GM12801 (cell line): ENCODE data around the gene FAM177B.

Experiments
- TF ChIP-seq, protein P1 (sequence below): IDR thresholded peaks from one replicate; pipeline ENCODE4 v1.5.1; 2011; ENCODE audit warnings: control low read depth; ENCODE audit not compliant: insufficient read length; ENCODE audit errors: extremely low read depth

FAM177B gene

DNA sequence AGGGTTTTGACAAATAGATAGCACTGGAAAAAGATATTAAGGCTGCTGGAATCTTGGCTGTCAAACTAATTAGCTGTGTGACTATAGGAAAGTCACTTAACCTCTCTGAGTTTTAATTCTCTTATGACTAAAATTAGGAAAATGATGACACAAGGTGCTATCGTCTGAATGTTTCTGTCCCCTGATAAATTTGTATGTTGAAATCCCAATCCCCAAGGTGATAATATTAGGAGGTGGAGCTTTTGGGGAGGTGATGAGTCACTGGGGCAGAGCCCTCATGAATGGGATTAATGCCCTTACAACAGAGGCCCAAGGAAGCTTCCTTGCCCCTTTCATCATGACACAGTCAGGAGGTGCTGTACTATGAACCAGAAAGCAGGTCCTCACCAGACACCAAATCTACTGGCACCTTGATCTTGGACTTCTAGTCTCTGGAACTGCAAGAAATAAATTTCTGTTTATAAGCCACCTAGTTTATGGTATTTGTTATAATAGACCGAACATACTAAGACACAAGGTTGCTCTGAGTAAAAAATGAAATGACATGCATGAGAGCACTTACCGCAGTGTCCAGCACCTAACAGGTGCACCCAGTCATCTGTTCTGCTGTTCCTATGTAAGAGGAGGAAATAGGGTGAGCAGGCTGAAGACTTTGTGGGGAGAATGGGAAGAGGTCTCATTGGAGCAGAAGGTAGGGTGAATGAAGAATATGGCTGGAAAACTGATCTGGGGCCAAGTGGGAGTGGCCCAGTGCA lies 51.6 kb downstream of the FAM177B start:
- TF ChIP-seq, protein P1, sequence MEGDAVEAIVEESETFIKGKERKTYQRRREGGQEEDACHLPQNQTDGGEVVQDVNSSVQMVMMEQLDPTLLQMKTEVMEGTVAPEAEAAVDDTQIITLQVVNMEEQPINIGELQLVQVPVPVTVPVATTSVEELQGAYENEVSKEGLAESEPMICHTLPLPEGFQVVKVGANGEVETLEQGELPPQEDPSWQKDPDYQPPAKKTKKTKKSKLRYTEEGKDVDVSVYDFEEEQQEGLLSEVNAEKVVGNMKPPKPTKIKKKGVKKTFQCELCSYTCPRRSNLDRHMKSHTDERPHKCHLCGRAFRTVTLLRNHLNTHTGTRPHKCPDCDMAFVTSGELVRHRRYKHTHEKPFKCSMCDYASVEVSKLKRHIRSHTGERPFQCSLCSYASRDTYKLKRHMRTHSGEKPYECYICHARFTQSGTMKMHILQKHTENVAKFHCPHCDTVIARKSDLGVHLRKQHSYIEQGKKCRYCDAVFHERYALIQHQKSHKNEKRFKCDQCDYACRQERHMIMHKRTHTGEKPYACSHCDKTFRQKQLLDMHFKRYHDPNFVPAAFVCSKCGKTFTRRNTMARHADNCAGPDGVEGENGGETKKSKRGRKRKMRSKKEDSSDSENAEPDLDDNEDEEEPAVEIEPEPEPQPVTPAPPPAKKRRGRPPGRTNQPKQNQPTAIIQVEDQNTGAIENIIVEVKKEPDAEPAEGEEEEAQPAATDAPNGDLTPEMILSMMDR: no peak

DNA sequence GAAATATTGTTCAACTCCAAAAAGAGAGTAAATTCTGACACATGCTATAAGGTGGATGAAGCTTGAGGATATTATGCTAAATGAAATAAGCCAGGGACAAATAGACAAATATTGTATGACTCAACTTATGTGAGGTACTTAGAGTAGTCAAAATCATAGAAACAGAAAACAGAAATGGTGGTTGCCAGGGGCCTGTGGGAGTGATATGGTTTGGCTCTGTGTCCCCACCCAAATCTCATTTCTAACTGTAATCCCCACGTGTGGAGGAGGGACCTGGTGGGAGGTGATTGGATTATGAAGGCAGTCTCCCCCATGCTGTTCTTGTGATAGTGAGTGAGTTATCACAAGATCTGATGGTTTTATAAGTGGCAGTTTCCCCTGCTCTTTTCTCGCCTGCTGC lies 53.1 kb downstream of the FAM177B start:
- TF ChIP-seq, protein P1: no peak

DNA sequence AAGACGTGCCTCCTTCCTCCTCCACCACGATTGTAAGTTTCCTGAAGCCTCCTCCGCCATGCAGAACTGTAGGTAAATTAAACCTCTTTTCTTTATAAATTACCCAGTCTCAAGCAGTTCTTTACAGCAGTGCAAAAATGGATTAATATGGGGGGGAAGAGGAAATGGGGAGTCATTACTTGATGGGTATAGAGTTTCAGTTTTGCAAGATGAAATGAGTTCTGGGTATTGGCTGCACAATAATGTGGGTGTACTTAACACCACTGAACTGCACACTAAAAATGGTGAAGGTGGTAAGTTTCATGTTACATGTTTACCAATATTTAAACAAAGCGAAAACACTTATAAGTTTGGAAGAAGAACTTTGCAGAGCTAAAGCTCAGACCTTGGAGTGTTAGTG lies 53.5 kb downstream of the FAM177B start:
- TF ChIP-seq, protein P1: no peak

DNA sequence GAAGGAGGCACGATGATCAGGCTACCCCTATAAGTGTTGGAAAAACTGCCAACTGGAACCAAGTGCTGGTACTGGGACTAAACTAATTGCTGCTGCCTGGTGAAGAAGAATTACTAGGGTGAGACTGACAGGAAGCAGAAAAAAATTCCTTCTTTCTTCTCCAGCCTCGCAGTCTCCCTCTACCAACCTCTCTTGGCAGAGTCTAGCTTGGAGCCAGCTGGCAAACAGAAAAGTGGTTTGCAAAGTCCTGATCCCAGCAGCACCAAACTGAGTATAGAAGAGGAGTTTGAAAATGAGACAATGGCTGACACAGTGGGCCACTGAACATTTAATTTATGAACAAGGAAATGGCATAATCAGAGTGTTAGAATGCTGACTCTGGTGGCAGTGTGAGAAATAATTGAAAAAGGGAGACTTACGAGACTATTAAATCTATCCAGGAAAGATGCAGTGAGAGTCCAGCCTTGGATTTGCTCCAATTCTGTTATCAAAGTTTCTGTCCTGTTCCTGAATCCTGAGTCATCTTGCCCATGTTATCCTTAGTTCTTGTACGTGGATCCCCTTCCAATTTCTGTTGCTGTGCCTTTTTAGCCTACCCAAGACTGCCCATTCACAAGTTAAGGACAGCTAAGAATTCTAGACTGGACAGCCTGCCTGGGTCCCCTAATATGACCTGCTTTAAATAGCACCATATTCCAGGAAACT lies 54.2 kb downstream of the FAM177B start:
- TF ChIP-seq, protein P1: no peak

DNA sequence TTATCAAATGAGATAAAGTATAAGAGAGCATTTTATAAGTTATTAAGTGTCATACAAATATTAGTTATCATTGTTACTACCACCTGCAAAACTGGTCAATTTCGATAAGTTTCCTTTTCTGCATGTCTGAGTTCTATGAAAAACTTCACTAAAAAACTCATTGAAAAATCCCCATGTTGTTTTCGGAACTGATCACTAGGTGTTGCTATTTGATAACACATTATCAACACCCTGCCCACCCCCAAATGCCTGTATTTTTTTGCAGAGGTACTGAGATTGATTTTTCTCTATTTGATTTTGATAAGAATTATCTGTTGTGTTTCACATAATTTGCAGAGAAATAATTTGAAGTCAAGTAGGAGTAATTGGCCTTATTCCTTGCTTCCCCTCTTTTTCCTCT lies 55.7 kb downstream of the FAM177B start:
- TF ChIP-seq, protein P1: no peak

DNA sequence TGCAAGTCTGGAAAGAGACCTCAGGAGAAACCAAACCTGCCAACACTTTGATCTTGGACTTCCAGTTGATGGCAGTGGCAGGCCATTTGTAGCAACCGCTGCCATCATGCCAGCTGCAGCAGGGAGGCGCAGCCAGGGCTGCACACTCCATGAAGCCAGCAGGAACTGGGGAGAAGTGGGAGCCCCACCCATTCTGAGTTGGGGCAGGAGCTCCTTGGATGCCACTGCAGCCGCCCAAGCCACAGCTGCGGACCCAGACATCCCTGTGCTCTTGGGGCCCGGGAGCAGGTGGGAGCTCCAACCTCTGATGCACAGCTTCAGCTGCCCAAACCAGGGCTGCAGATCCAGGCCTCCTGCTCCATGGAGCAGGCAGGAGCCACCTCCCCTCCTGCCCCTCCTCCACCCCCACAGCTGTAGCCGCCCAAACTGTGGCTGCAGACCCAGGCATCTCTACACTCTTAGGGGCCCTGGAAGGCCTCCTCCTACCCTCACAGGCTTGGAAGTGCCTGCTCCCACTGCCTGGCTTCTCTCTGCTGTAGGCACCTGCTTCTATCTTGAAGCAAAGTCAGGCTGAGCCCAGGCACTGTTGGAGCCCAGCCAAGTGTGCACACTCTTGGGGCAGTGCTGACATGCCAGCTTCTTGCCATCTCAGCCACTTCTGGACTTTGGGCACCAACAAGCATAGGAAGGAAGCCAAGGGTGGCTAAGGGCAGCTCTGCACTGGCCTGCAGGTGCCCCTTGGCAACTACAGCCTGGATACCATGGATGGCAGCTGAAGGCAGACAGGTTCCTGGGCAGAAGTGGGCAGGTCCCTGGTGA lies 57.9 kb downstream of the FAM177B start:
- TF ChIP-seq, protein P1: no peak

DNA sequence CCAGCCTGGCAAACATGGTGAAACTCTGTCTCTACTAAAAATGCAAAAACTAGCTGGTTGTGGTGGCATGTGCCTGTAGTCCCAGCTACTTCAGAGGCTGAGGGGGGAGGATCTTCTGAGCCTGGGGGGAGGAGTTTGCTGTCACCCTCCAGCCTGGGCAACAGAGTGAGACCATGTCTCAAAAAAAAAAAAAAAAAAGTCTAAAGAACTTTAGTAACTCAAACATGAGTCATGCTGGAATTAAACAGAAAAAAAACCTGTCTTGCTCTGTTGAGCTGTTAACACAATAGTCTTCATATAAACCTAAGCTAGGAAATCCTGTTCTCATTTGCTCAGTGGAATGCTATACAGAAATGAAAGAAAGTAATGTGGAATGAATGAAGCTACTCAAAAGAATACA lies 61.1 kb downstream of the FAM177B start:
- TF ChIP-seq, protein P1: no peak
